ENCODE results near the gene TAF12. TPM values are rescaled to one million over a fixed set of nuclear protein-coding genes. Genes with fewer than 3 reads are reported as not detected.
A peak's percentile ranks its signal among the peaks of the same experiment; 100 is the strongest.

Gene TAF12
- total and polyA plus RNA-seq, 10 of the 15 experiments (the other 5 are each of a cell fraction or from before 2014, with no cell fraction given), result 18.3 to 43.3 (median 28.6) TPM

DNA sequence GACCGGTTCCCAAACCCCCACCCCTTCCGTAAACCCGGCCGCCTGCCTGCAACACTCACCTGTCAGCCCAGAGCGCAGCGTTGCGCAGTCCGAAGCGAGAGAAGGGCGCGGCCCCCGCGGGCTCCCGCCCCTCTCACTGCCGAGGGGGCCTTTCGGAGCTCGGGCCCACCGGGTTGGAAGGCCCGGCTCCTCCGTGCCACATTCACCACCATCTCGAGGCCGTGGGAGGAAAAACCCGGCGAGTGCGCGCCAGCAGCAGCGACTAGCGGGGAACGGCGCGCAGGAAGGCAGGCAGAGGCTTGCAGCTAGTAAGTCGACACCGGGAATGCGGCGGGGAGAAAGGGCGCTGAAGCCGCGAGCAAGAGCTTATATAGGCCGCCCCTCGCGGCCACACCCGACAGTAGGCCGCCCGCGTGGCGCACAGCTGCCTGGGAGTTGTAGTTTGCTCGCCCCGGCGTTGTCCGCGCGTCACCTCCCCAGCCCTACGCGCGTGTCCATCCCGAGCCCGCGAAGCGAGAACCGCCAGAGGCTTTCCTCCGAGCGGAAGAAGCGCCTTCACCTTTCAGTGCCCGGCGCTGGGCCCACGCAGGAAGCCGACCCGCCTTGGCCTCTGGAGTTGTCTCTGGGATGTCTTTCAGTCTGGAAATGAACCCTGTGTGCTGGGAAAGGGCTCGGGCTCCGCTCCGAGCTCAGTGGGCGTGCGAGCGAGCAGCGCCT lies 61.2 kb downstream of the TAF12 start (continued):
- TF ChIP-seq PBX3 (IDR thresholded peaks at IDR 0.05; ENCODE audit: insufficient replicate concordance, low read depth, low read length), result peak; percentile 25
- TF ChIP-seq CREM (IDR thresholded peaks at IDR 0.05; ENCODE audit: low read depth), result peak; percentile 91
- TF ChIP-seq PRDM15 (CRISPR knock-in tag; IDR thresholded peaks at IDR 0.05), result no peak
- TF ChIP-seq ETV6 (conservative IDR thresholded peaks at IDR 0.05 in 1 of 2, IDR thresholded peaks at IDR 0.05 in 1 of 2; ENCODE audit: borderline replicate concordance in 1 of 2, low read depth in 1 of 2), result no peak; a peak in 1 of 4 replicates
- TF ChIP-seq, protein P1, sequence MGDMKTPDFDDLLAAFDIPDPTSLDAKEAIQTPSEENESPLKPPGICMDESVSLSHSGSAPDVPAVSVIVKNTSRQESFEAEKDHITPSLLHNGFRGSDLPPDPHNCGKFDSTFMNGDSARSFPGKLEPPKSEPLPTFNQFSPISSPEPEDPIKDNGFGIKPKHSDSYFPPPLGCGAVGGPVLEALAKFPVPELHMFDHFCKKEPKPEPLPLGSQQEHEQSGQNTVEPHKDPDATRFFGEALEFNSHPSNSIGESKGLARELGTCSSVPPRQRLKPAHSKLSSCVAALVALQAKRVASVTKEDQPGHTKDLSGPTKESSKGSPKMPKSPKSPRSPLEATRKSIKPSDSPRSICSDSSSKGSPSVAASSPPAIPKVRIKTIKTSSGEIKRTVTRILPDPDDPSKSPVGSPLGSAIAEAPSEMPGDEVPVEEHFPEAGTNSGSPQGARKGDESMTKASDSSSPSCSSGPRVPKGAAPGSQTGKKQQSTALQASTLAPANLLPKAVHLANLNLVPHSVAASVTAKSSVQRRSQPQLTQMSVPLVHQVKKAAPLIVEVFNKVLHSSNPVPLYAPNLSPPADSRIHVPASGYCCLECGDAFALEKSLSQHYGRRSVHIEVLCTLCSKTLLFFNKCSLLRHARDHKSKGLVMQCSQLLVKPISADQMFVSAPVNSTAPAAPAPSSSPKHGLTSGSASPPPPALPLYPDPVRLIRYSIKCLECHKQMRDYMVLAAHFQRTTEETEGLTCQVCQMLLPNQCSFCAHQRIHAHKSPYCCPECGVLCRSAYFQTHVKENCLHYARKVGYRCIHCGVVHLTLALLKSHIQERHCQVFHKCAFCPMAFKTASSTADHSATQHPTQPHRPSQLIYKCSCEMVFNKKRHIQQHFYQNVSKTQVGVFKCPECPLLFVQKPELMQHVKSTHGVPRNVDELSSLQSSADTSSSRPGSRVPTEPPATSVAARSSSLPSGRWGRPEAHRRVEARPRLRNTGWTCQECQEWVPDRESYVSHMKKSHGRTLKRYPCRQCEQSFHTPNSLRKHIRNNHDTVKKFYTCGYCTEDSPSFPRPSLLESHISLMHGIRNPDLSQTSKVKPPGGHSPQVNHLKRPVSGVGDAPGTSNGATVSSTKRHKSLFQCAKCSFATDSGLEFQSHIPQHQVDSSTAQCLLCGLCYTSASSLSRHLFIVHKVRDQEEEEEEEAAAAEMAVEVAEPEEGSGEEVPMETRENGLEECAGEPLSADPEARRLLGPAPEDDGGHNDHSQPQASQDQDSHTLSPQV (IDR thresholded peaks at IDR 0.05), result no peak
- no peak for TF ChIP-seq NRF1 (conservative IDR thresholded peaks at IDR 0.05; ENCODE audit: low read depth, low read length)
- no peak for TF ChIP-seq MTA2 (IDR thresholded peaks at IDR 0.05; ENCODE audit: low read depth)
- no peak; the same call in 1 of the 2 replicates for TF ChIP-seq RCOR1 (conservative IDR thresholded peaks at IDR 0.05; ENCODE audit: low read depth, low read length)
- no peak for TF ChIP-seq ZZZ3 (IDR thresholded peaks at IDR 0.05; ENCODE audit: control insufficient read depth, insufficient read length, low read depth)
- TF ChIP-seq SIN3A (IDR thresholded peaks at IDR 0.05; ENCODE audit: low read depth, low read length), result peak; percentile 65; the same call in 1 of the 2 replicates
- TF ChIP-seq, protein P2, sequence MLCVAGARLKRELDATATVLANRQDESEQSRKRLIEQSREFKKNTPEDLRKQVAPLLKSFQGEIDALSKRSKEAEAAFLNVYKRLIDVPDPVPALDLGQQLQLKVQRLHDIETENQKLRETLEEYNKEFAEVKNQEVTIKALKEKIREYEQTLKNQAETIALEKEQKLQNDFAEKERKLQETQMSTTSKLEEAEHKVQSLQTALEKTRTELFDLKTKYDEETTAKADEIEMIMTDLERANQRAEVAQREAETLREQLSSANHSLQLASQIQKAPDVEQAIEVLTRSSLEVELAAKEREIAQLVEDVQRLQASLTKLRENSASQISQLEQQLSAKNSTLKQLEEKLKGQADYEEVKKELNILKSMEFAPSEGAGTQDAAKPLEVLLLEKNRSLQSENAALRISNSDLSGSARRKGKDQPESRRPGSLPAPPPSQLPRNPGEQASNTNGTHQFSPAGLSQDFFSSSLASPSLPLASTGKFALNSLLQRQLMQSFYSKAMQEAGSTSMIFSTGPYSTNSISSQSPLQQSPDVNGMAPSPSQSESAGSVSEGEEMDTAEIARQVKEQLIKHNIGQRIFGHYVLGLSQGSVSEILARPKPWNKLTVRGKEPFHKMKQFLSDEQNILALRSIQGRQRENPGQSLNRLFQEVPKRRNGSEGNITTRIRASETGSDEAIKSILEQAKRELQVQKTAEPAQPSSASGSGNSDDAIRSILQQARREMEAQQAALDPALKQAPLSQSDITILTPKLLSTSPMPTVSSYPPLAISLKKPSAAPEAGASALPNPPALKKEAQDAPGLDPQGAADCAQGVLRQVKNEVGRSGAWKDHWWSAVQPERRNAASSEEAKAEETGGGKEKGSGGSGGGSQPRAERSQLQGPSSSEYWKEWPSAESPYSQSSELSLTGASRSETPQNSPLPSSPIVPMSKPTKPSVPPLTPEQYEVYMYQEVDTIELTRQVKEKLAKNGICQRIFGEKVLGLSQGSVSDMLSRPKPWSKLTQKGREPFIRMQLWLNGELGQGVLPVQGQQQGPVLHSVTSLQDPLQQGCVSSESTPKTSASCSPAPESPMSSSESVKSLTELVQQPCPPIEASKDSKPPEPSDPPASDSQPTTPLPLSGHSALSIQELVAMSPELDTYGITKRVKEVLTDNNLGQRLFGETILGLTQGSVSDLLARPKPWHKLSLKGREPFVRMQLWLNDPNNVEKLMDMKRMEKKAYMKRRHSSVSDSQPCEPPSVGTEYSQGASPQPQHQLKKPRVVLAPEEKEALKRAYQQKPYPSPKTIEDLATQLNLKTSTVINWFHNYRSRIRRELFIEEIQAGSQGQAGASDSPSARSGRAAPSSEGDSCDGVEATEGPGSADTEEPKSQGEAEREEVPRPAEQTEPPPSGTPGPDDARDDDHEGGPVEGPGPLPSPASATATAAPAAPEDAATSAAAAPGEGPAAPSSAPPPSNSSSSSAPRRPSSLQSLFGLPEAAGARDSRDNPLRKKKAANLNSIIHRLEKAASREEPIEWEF (IDR thresholded peaks at IDR 0.05; ENCODE audit: insufficient replicate concordance, low read depth, low read length), result no peak
- no peak for TF ChIP-seq ATF3 (IDR thresholded peaks at IDR 0.05; ENCODE audit: borderline replicate concordance, extremely low read depth, low read depth, low read length)
- TF ChIP-seq KLF5 (IDR thresholded peaks at IDR 0.05; ENCODE audit: partially characterized antibody), result peak; percentile 89

Measured in GM12878 (cell line).